ENCODE data around the gene TMEM108. TPM values are rescaled to one million over a fixed set of nuclear protein-coding genes. Genes with fewer than 3 reads are reported as not detected.

TMEM108 gene
- total and polyA plus RNA-seq, 10 of the 15 experiments (the other 5 are each of a cell fraction or from before 2014, with no cell fraction given): 0.02 to 0.58 (median 0.12) TPM; not detected in 5

DNA sequence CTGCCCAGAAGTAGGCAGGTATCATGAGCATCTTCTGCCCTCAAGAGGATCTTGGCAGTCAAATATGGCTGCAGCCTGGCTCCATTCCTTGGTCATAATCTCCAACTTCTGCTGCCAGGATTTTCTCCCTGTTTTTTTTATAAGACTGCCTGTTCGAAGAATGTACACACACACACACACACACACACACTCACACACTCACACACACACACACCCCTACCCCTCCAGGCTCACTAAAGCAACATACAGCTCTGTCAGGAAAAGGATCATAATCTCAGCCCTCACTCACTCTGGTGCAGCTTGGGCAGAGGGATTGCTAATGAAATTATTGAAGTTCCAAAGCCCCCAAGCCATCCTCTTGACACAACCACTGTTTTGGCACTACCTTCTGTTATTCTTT lies 232.4 kb downstream of the TMEM108 start (continued):
- TF ChIP-seq, protein P1, sequence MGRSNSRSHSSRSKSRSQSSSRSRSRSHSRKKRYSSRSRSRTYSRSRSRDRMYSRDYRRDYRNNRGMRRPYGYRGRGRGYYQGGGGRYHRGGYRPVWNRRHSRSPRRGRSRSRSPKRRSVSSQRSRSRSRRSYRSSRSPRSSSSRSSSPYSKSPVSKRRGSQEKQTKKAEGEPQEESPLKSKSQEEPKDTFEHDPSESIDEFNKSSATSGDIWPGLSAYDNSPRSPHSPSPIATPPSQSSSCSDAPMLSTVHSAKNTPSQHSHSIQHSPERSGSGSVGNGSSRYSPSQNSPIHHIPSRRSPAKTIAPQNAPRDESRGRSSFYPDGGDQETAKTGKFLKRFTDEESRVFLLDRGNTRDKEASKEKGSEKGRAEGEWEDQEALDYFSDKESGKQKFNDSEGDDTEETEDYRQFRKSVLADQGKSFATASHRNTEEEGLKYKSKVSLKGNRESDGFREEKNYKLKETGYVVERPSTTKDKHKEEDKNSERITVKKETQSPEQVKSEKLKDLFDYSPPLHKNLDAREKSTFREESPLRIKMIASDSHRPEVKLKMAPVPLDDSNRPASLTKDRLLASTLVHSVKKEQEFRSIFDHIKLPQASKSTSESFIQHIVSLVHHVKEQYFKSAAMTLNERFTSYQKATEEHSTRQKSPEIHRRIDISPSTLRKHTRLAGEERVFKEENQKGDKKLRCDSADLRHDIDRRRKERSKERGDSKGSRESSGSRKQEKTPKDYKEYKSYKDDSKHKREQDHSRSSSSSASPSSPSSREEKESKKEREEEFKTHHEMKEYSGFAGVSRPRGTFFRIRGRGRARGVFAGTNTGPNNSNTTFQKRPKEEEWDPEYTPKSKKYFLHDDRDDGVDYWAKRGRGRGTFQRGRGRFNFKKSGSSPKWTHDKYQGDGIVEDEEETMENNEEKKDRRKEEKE (IDR thresholded peaks at IDR 0.05): no peak
- no peak for TF ChIP-seq SRF (IDR thresholded peaks at IDR 0.05; ENCODE audit: low read depth in 2 of 2, low read length in 2 of 2)
- TF ChIP-seq SMARCA5 (IDR thresholded peaks at IDR 0.05): no peak
- no peak for TF ChIP-seq TCF3 (IDR thresholded peaks at IDR 0.05; ENCODE audit: borderline replicate concordance, insufficient read depth, low read depth, low read length)

DNA sequence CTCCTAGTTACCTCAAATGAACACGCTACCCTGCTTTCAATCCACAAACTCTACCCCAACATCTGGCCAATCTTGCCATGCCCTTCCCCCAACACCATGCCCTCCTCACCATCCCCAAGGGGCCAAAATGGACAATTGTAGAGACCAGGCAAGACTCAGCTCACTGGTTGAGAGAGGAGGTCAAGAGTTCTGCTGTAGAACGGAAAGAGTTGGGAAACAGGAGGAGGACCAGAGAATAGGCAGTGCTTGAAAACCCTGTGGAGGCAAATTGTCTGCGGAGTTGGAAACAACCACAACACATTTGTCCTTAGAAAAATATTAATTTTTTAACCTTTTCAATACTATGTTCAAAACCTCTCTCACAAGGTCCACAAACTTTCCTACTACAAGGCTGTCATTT lies 232.9 kb downstream of the TMEM108 start:
- Histone ChIP-seq H3K27ac (ENCODE audit: control insufficient read depth, insufficient read depth) (no peak overlapping the region), H3K4me3 (no peak overlapping the region), H3K36me3 (ENCODE audit: control insufficient read depth in 2 of 2, insufficient read depth in 2 of 2, low read length in 1 of 2) (no peaks in the 10 kb centered on the region), H3K4me2 (ENCODE audit: control insufficient read depth, insufficient read depth) (no peak overlapping the region), H3K9me3 (replicated peaks; ENCODE audit: control insufficient read depth, insufficient read depth, low read length) (no peaks in the 10 kb centered on the region), H2AFZ (ENCODE audit: control insufficient read depth, low read depth, low read length) (no peak overlapping the region), H3K9ac (ENCODE audit: control insufficient read depth, insufficient read depth, low read length) (no peak overlapping the region), H4K20me1 (ENCODE audit: control insufficient read depth, insufficient read depth) (no peaks in the 10 kb centered on the region), H3K79me2 (ENCODE audit: control insufficient read depth, insufficient read depth, low read length) (no peaks in the 10 kb centered on the region), H3K27me3 (replicated peaks in 1 of 2; ENCODE audit: control insufficient read depth in 2 of 2, insufficient read depth in 2 of 2, low read length in 1 of 2) (peaks cover 0 to 3% of the 10 kb centered on the region in 2 experiments; a peak in 1 of 4 replicates), H3K4me1 (ENCODE audit: control insufficient read depth, insufficient read depth, low read length) (no peaks in the 10 kb centered on the region)
- no TSS peak for BruUV-seq (replicated peaks)
- ChIA-PET RAD21 (ENCODE audit: unreplicated experiment) (no interaction called here), CTCF (no interaction called here), POLR2A (no interaction called here), SMC1A (ENCODE audit: uncharacterized antibody, unreplicated experiment) (no interaction called here)
- DNase-seq (ENCODE audit: low read depth, low spot score): no peak
- no peak for FAIRE-seq
- in situ Hi-C loops (cut with MboI) (no loop called here), intact Hi-C loops (cut with micrococcal nuclease; ENCODE audit: unreplicated experiment) (no loop called here)
- ATAC-seq: no peak
- WGBS (ENCODE audit: insufficient coverage, insufficient replicate concordance, low lambda C conversion rate, missing lambda C conversion rate): 27% methylated on average over 3 of the region's 3 CpGs
- TF ChIP-seq POLR2AphosphoS5 (IDR thresholded peaks at IDR 0.05; ENCODE audit: low read length) (no peak), GABPA (IDR thresholded peaks at IDR 0.05; ENCODE audit: low read depth) (no peak), SREBF2 (IDR thresholded peaks at IDR 0.05; ENCODE audit: low read length) (no peak), MYB (IDR thresholded peaks at IDR 0.05; ENCODE audit: borderline replicate concordance, low read depth, low read length) (no peak), CUX1 (IDR thresholded peaks at IDR 0.05; ENCODE audit: insufficient replicate concordance, low read depth, low read length) (no peak), ZNF207 (IDR thresholded peaks at IDR 0.05; ENCODE audit: borderline replicate concordance) (no peak), CEBPZ (IDR thresholded peaks at IDR 0.05; ENCODE audit: low read depth, low read length) (no peak), MTA2 (IDR thresholded peaks at IDR 0.05; ENCODE audit: low read depth) (no peak), ZNF274 (IDR thresholded peaks at IDR 0.05; ENCODE audit: insufficient read depth, insufficient read length) (no peak)

Measured in GM12878 (cell line).